ENCODE measurements around the gene ZNF710.

DNA sequence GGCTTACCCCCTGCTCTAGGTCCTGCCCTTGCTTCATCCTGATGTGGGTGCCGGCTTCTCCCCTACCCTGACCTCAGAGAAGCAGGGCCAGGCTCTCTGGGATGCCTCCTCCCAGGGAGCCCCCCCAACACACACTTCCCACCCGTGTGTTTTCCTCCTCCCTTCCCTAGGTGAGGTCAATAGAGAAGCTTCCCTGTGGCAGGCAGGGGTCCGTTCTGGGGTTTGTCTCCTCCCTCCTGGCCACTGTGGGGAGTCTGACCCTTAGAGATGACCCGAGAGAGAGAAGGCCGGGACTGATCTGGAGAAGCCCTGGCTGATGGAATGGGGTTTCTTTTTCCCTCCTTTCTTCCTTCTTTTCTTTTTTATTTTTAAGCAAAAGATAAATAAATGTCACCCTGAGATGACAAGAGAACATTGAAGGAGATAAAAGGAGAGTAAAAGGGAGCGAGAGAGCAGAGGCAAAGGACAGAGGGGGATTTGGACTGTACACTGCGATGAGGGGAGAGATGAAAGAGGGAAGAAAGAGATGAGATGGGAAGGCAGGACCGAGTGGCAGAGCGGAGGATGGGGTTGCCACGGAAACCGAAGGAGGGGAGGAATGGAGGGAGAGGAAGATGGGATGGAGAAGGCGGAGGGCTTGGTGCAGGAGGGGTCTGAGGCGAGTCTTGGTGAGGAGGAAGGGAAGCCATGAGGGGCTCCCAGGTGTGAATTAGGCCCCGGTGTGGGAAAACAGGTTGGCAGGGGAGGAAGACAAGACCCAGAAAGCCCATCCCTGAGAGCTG, 52.8 kb downstream of the ZNF710 start:
- TF ChIP-seq CTCF (IDR thresholded peaks at IDR 0.05; ENCODE audit: insufficient read depth, low read depth, low read length) (no peak), EZH2 (IDR thresholded peaks at IDR 0.05; ENCODE audit: insufficient read depth, low read length) (no peak)
